ENCODE measurements around the gene IGF2R. TPM values are rescaled to one million over a fixed set of nuclear protein-coding genes. Genes with fewer than 3 reads are reported as not detected.
A peak's percentile ranks its signal among the peaks of the same experiment; 100 is the strongest.

Gene IGF2R
- total RNA-seq, 1 donor from 2014 or later = 73.4 TPM

- DNase-seq (ENCODE audit: extremely low spot score in 2 of 2) = no peak
- Histone ChIP-seq H3K27me3 (no peaks in the 10 kb centered on the region), H3K27ac (no peak overlapping the region), H3K9me3 (no peaks in the 10 kb centered on the region), H3K36me3 (no peaks in the 10 kb centered on the region), H3K4me1 (peaks cover 44% of the 10 kb centered on the region), H3K4me3 (no peak overlapping the region)
- intact Hi-C loops (cut with DNase I) = no loop called here
- TF ChIP-seq POLR2AphosphoS5 (IDR thresholded peaks at IDR 0.05; ENCODE audit: insufficient read depth in 1 of 2, low read depth in 1 of 2) (no peak), CTCF (IDR thresholded peaks at IDR 0.05) (no peak), POLR2A (IDR thresholded peaks at IDR 0.05) (no peak)
These were observed 35.7 kb downstream of the IGF2R start for GRCh38 chr6:160004419-160005175.

- H3K4me1 ChIP-seq = peaks cover 44% of the 10 kb centered on the region
- H3K27ac ChIP-seq = no peak overlapping the region
- no peaks in the 10 kb centered on the region for H3K27me3 ChIP-seq
- DNase-seq (ENCODE audit: extremely low spot score in 2 of 2) = no peak
- no peak for TF ChIP-seq POLR2AphosphoS5 (IDR thresholded peaks at IDR 0.05; ENCODE audit: insufficient read depth in 1 of 2, low read depth in 1 of 2)
- no peak for TF ChIP-seq POLR2A (IDR thresholded peaks at IDR 0.05)
- no peak for TF ChIP-seq CTCF (IDR thresholded peaks at IDR 0.05)
- no peak overlapping the region for H3K4me3 ChIP-seq
- no peaks in the 10 kb centered on the region for H3K9me3 ChIP-seq
- intact Hi-C loops (cut with DNase I) = no loop called here
- H3K36me3 ChIP-seq = no peaks in the 10 kb centered on the region
These were observed 36.3 kb downstream of the IGF2R start for GRCh38 chr6:160005211-160005610.

GRCh38 chr6:160005861-160006540 lies 37.1 kb downstream of the IGF2R start:
- H3K4me3 ChIP-seq = peak overlapping the region in 1 of 2 donors; percentile 24

GRCh38 chr6:160007145-160007544 lies 38.3 kb downstream of the IGF2R start:
- intact Hi-C loops (cut with DNase I) = no loop called here
- no peaks in the 10 kb centered on the region for H3K9me3 ChIP-seq
- no peak overlapping the region for H3K27ac ChIP-seq
- TF ChIP-seq POLR2A (IDR thresholded peaks at IDR 0.05) = no peak
- TF ChIP-seq CTCF (IDR thresholded peaks at IDR 0.05) = no peak
- no peak for TF ChIP-seq POLR2AphosphoS5 (IDR thresholded peaks at IDR 0.05; ENCODE audit: insufficient read depth in 1 of 2, low read depth in 1 of 2)
- no peaks in the 10 kb centered on the region for H3K27me3 ChIP-seq
- H3K36me3 ChIP-seq = peaks cover 0 to 15% of the 10 kb centered on the region in 2 donors
- DNase-seq (ENCODE audit: extremely low spot score in 2 of 2) = no peak
- no peak overlapping the region for H3K4me3 ChIP-seq
- peaks cover 53% of the 10 kb centered on the region for H3K4me1 ChIP-seq

More at GRCh38 chr6:160005861-160006540, 37.1 kb downstream of the IGF2R start:
- no peak for TF ChIP-seq CTCF (IDR thresholded peaks at IDR 0.05)
- no peak for TF ChIP-seq POLR2A (IDR thresholded peaks at IDR 0.05)
- no peak for TF ChIP-seq POLR2AphosphoS5 (IDR thresholded peaks at IDR 0.05; ENCODE audit: insufficient read depth in 1 of 2, low read depth in 1 of 2)
- no peak for DNase-seq (ENCODE audit: extremely low spot score in 2 of 2)
- no peak overlapping the region for H3K27ac ChIP-seq
- H3K9me3 ChIP-seq = no peaks in the 10 kb centered on the region
- intact Hi-C loops (cut with DNase I) = no loop called here
- H3K27me3 ChIP-seq = no peaks in the 10 kb centered on the region
- peaks cover 51% of the 10 kb centered on the region for H3K4me1 ChIP-seq
- H3K36me3 ChIP-seq = peaks cover 0 to 7% of the 10 kb centered on the region in 2 donors

- Histone ChIP-seq H3K9me3 (no peaks in the 10 kb centered on the region), H3K27ac (peak overlapping the region; percentile 30), H3K4me3 (no peak overlapping the region), H3K4me1 (peaks cover 53% of the 10 kb centered on the region), H3K27me3 (no peaks in the 10 kb centered on the region), H3K36me3 (peaks cover 0 to 19% of the 10 kb centered on the region in 2 donors)
- intact Hi-C loops (cut with DNase I) = no loop called here
- TF ChIP-seq CTCF (IDR thresholded peaks at IDR 0.05) = no peak
- no peak for DNase-seq (ENCODE audit: extremely low spot score in 2 of 2)
These were observed 38.7 kb downstream of the IGF2R start for GRCh38 chr6:160007611-160008010.

Measured in vagina (tissue), 2 donors.